Urothelium cell line (cell line): ENCODE data around the gene KDM2B.

ENCODE experiments used
- DNase-seq: peaks from one replicate; pipeline ENCODE4 v3.0.0; 2011; ENCODE audit warnings: low spot score, mixed read lengths
- FAIRE-seq: peaks from 2 replicates; lab custom pipeline; 2011; peaks lifted over from hg19 to GRCh38; lab: Jason Lieb, UNC

KDM2B gene

GRCh38 chr12:121466794-121467637 is 113.8 kb downstream of the KDM2B start:
- peak; percentile 97 for DNase-seq
- peak; percentile 58 for FAIRE-seq

DNA sequence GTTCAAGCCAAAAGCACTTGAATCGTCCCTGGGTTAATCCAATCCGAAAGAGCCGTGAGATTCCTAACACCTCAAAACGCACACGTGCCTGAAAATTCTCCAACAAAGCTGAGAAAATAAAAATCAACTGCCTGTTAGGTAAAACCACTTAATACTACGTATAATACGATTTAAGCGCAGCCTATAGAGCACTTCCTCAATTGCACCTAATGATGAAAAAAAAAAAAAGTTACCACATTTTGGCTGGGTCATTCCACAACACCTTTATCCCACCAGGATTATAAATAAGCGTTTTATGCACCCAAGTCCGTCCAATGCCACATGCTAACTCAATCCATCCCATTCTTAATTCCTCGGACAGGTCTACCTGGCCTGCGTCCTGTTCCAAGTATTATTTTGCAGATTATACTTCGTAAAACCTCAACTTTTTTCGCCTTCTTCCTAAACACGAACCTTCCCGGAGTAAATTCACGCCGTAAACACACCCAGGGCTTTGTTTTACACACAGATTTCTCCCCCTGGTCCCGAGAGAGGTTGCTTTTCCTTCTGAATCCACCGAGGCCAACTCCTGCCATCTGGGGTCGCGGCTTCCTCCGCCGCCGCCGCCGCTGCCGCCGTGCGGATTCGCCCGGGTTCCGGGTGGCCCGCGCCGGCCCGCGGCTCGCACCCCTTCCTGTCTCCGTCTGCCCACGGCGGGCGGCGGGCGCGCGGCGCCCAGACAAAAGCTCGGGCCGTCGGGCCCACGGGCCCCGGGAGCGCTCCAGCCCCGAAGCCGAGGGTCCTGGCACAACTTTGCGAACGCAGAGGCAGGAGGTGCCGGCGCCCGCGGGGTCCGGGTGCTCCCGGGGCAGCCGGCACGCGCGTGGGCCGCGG is 114.7 kb downstream of the KDM2B start:
- FAIRE-seq (no peak), DNase-seq (peak; percentile 40)

GRCh38 chr12:121464331-121464730 is 116.5 kb downstream of the KDM2B start:
- DNase-seq: no peak
- no peak for FAIRE-seq

DNA sequence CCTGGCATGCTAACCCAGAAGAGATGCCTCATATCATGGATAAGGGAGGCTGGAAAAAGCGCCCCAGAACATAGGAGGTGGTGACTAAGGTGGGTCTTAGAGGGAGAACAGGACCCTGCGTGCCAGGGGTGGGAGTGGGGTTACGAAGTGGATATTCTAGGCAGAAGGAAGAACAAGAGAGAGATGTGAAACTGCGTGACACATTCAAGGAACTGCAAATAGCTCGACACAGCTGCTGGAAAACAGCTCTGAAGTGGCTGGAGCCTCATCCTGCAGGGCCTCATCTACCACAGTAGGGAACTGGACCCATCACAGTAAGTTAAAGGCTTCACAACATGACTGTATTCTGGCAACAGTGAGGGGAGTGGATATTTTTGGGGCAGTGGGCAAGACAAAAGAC is 119.8 kb downstream of the KDM2B start:
- FAIRE-seq: no peak

GRCh38 chr12:121456551-121456950 is 124.3 kb downstream of the KDM2B start:
- no peak for FAIRE-seq
- no peak for DNase-seq

More for the DNA sequence above, 119.8 kb downstream of the KDM2B start:
- no peak for DNase-seq

GRCh38 chr12:121455766-121456420 is 124.9 kb downstream of the KDM2B start:
- DNase-seq: no peak
- no peak for FAIRE-seq

GRCh38 chr12:121454921-121455320 is 125.9 kb downstream of the KDM2B start:
- FAIRE-seq: no peak
- DNase-seq: no peak

- DNase-seq (no peak), FAIRE-seq (no peak)
These were observed 127.2 kb downstream of the KDM2B start for GRCh38 chr12:121453629-121454028.

- DNase-seq (no peak), FAIRE-seq (no peak)
These were observed 127.8 kb downstream of the KDM2B start for GRCh38 chr12:121452985-121453360.

- no peak for FAIRE-seq
- no peak for DNase-seq
These were observed 128.4 kb downstream of the KDM2B start for GRCh38 chr12:121452340-121452984.

DNA sequence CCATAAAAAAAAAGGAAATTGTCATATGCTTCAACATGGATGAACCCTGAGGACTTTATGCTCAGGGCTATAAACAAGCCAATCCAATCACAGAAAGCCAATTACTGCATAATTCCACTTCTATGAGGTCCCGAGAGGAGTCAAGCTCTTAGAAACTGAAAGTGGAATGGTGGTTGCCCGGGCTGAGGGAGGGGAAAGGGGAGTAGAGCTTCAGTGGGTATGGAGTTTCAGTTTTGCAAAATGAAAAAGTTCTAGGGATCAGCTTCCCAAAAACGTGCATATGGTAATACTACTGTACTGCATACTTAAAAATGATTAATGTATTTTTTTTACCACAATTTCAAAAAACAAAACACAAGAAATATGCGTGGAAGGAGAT is 128.9 kb downstream of the KDM2B start:
- FAIRE-seq (no peak), DNase-seq (no peak)

- no peak for FAIRE-seq
- DNase-seq: no peak
These were observed 132.0 kb downstream of the KDM2B start for GRCh38 chr12:121448771-121449315.

GRCh38 chr12:121446750-121447149 is 134.1 kb downstream of the KDM2B start:
- DNase-seq: no peak
- no peak for FAIRE-seq

GRCh38 chr12:121444842-121445202 is 136.0 kb downstream of the KDM2B start:
- no peak for DNase-seq
- no peak for FAIRE-seq

DNA sequence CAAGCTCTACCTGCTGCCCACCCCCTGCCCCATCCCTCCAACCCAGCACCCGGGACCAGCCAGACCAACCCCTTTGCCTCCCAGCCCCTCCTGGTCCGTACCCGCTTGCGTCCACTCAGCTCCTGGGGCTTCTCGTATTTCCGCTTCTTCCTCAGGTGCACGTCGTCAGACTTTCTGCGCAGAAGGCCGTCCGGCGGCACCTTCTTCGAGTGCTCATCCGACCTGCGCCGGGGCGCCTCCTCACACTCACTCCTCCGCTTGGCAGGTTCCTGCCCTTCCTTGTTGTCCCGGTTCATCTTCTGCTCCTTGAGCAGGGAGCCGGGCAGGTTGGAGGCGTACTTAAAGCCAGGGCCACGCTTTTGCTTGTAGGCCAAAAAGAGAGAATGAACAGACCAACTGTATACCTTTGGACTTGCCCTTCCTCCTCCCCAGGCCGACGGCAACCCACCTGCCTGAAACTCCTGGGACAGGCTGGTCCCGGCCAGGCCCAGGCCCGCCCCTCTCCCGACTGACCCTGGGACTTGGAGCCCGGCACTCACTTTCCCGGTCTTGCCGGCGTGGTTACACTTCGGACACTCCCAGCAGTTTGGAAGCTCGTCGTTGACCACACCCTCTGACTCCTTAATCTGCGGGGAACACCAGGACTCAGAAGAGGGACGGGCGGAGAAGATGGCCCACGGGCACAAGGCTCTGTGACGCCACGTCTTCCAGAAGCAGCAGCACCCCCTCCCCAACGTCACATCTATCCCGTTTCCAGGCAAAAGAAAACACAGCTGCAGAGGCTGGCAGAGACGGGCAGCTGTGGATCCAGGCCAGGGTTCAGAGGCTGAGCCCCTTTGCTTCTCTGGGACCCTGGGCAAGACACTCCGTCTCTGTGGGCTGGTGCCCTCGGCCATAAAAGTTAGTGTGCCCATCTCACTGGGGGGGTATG is 136.6 kb downstream of the KDM2B start:
- DNase-seq (no peak), FAIRE-seq (no peak)

DNA sequence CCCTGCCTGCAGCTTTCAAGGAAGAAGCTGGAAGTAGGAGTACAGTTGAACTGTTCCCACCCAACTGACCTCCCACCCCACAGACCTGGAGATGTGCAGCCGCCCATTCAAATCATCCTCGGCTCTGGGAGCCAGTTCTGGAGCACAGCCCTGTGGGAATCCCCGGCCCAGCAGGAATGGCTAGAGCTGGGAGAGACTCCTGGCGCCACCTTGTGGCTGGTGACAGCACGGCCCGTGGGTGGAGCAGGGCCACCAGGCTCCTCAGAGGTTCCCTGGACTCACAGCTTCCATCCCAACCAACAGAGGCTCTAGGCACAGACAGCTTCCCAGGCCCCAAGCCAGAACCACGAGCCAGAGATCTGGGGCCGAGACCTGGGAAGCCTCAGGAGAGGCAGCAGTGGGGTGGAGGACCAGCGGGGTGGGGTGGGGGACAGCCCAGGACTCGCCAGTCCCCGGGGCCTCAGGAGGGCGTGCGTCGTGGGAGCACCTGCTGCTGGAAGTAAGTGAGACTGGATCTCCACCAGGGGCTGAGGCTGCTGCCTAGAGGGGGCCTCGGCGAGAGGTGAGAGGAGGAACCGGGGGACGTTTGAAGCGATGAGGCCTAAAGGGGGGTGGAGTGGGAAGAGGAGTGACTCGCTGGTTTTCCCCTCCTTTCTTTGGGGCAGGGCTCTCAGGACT is 137.5 kb downstream of the KDM2B start:
- FAIRE-seq (no peak), DNase-seq (peak; percentile 87)

DNA sequence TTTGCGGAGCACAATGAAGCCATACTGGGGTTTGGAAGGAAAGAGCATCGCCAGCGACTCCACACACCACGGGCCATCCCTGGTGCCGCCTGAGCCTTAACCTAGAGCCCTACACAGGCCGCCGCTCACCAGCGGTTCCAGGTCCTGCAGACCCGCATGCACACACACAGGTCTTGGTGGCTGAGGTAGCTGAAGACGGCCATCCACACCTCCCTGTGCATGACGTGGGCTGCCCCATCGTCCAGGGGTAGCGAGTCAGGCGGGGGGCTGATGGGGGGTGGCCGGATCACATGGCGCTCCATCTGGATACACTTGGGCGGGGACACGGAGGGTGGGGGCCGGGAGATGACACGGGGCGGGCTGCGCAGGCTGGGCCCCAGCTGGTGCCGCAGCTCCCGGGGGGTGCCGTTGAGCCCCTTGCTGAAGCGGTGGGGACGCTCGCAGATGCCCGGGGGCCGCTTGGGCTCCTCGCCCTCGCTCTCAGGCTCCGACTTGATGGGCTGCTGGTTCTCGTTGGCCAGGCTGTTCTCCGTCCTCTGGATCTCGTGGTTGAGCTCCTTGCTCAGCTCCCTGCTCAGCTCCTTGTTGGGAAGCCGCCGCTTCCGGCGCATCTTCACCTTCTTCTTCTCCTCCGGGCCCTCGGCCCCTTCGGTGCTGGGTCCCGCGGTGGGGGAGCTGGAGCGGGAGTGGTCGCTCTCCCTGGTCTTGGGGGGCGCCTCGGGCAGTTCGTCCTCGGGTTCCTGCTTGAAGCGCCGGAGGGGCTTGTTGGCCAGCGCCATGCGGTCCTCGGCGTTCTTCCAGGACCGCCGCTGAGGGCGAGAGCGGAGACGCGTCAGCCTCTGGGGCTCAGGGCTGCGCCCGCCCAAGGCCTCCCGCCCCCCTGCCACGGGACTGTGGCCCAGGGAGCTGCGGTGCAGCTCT is 138.5 kb downstream of the KDM2B start:
- DNase-seq (no peak), FAIRE-seq (no peak)

- FAIRE-seq (no peak), DNase-seq (no peak)
These were observed 139.3 kb downstream of the KDM2B start for GRCh38 chr12:121441555-121441954.
